ENCODE data around the gene TCIRG1. TPM values are rescaled to one million over a fixed set of nuclear protein-coding genes. Genes with fewer than 3 reads are reported as not detected.
A peak's percentile ranks its signal among the peaks of the same experiment; 100 is the strongest.
"Not testable (repeated sequence)": the region's sequence is repeated elsewhere in the genome, so short reads cannot be mapped to it uniquely, and the experiment has no call there.

TCIRG1 gene
- total and polyA plus RNA-seq, 12 donors = 28.4 to 1,150 (median 258) TPM

DNA sequence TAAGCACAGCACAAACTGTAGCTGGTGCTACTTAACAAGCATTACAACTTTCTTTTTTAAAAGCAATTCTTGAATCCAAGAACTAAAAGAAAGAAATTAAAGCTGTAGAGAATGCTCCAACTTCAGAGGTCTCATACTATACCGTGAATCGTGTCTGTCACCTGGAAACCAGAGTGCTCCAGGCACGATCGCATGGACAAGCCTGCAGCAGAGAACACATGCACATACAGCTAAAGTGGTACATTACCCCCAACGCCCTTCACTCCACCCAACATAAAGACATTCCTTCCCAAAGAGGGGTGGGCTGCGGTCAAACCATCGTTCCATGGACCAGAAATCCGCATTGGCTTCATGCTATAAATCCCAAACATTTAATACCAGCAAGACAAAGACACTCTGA lies 50.9 kb downstream of the TCIRG1 start:
- 90 to 95% (median 91%) methylated on average over 8 of the region's 8 CpGs for WGBS, 4 donors
- no peaks in the 10 kb centered on the region for H3K9me3 ChIP-seq (replicated peaks in 1 of 3)
- no peak overlapping the region for H3K4me3 ChIP-seq
- H3K36me3 ChIP-seq (replicated peaks in 1 of 2) = no peaks in the 10 kb centered on the region
- no peak for DNase-seq
- no peaks in the 10 kb centered on the region for H3K27me3 ChIP-seq
- H3K27ac ChIP-seq = peak overlapping the region in 2 of 5 donors; percentile 18 to 63
- intact Hi-C loops (cut with DNase I) = no loop called here
- no peak for TF ChIP-seq POLR2A (IDR thresholded peaks at IDR 0.05)
- TF ChIP-seq, protein P1, sequence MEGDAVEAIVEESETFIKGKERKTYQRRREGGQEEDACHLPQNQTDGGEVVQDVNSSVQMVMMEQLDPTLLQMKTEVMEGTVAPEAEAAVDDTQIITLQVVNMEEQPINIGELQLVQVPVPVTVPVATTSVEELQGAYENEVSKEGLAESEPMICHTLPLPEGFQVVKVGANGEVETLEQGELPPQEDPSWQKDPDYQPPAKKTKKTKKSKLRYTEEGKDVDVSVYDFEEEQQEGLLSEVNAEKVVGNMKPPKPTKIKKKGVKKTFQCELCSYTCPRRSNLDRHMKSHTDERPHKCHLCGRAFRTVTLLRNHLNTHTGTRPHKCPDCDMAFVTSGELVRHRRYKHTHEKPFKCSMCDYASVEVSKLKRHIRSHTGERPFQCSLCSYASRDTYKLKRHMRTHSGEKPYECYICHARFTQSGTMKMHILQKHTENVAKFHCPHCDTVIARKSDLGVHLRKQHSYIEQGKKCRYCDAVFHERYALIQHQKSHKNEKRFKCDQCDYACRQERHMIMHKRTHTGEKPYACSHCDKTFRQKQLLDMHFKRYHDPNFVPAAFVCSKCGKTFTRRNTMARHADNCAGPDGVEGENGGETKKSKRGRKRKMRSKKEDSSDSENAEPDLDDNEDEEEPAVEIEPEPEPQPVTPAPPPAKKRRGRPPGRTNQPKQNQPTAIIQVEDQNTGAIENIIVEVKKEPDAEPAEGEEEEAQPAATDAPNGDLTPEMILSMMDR (IDR thresholded peaks at IDR 0.05) = no peak
- H3K4me1 ChIP-seq (replicated peaks in 1 of 2) = peaks cover 6 to 27% of the 10 kb centered on the region in 2 donors

DNA sequence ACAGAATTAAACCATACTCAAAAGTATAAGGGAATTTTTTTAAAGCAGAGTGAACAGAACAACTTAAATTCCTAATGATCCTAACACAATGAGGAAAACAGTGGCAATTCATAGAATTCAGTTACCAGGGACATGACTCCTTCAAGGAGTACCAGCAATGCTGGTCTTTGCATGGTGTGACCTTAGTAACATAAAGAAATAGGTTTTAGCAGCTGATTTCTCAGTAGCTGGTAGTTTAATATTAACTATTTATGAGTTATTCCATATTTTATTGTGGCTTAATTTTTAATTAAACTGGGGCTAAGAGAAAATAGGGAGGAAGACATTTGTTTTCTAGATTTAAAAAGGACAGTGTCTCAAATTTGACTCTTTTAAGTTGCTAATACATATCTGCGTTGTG lies 51.5 kb downstream of the TCIRG1 start:
- H3K4me3 ChIP-seq = no peak overlapping the region
- 56 to 69% (median 64%) methylated on average over 1 of the region's 1 CpG for WGBS, 4 donors
- peaks cover 6 to 27% of the 10 kb centered on the region in 2 donors for H3K4me1 ChIP-seq (replicated peaks in 1 of 2)
- intact Hi-C loops (cut with DNase I) = no loop called here
- TF ChIP-seq, protein P1 (IDR thresholded peaks at IDR 0.05) = no peak
- TF ChIP-seq POLR2A (IDR thresholded peaks at IDR 0.05) = no peak
- no peaks in the 10 kb centered on the region for H3K36me3 ChIP-seq (replicated peaks in 1 of 2)
- H3K27ac ChIP-seq = peak overlapping the region in 4 of 5 donors; percentile 18 to 63 (median 31)
- no peaks in the 10 kb centered on the region for H3K9me3 ChIP-seq (replicated peaks in 1 of 3)
- DNase-seq = no peak
- H3K27me3 ChIP-seq = no peaks in the 10 kb centered on the region

DNA sequence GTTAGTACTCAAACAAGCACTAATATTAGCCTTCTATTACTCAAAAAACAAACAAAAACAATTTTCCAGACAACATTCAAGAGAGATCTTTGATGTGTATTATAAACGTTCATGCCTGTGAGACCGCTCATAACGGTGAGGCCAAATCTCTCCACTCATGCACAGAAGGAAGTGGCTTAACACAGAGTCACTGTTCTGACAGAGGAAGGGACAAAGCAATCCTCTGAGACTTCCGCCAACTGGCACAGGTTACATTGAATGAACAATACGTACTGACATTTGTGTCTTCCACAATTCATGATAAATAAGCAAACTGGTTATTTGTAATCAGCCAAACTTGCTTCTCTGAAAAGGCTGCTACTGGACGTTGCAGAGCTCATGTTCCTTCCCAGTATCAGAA lies 51.9 kb downstream of the TCIRG1 start:
- H3K4me3 ChIP-seq = no peak overlapping the region
- H3K36me3 ChIP-seq (replicated peaks in 1 of 2) = no peaks in the 10 kb centered on the region
- TF ChIP-seq, protein P1 (IDR thresholded peaks at IDR 0.05) = no peak
- TF ChIP-seq POLR2A (IDR thresholded peaks at IDR 0.05) = peak in 1 of 2 donors; percentile 17
- no peaks in the 10 kb centered on the region for H3K27me3 ChIP-seq
- no peaks in the 10 kb centered on the region for H3K9me3 ChIP-seq (replicated peaks in 1 of 3)
- intact Hi-C loops (cut with DNase I) = no loop called here
- peaks cover 6 to 27% of the 10 kb centered on the region in 2 donors for H3K4me1 ChIP-seq (replicated peaks in 1 of 2)
- 22 to 41% (median 23%) methylated on average over 6 of the region's 6 CpGs for WGBS, 4 donors
- DNase-seq = peak; percentile 21 to 80 (median 51)
- H3K27ac ChIP-seq = peak overlapping the region in 4 of 5 donors; percentile 20 to 63 (median 31)

DNA sequence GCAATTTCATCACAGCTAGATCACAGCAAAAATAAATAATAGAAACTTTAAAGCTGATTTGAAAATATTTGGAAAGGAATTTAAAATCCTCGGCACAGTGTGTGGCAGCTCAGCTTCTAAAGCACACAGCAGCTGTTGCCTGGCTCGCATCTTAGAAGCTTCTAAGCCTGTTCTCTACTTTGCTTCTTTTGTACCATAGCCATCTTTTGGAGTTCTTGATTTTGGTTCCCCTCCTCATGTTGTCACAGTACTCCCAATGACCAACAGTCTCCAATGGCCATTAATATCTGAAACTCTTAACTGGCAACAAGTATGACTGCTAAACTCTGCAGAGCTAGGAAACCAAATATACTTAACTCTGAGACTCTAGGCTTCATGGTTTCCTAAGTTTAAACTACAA lies 53.6 kb downstream of the TCIRG1 start:
- DNase-seq = no peak
- intact Hi-C loops (cut with DNase I) = no loop called here
- TF ChIP-seq, protein P1 (IDR thresholded peaks at IDR 0.05) = no peak
- no peak for TF ChIP-seq POLR2A (IDR thresholded peaks at IDR 0.05)
- WGBS, 4 donors = 85 to 95% (median 90%) methylated on average over 2 of the region's 2 CpGs
- no peak overlapping the region for H3K4me3 ChIP-seq
- H3K4me1 ChIP-seq (replicated peaks in 1 of 2) = peaks cover 6 to 39% of the 10 kb centered on the region in 2 donors
- H3K36me3 ChIP-seq (replicated peaks in 1 of 2) = no peaks in the 10 kb centered on the region
- no peaks in the 10 kb centered on the region for H3K27me3 ChIP-seq
- no peak overlapping the region for H3K27ac ChIP-seq
- H3K9me3 ChIP-seq (replicated peaks in 1 of 3) = no peaks in the 10 kb centered on the region

DNA sequence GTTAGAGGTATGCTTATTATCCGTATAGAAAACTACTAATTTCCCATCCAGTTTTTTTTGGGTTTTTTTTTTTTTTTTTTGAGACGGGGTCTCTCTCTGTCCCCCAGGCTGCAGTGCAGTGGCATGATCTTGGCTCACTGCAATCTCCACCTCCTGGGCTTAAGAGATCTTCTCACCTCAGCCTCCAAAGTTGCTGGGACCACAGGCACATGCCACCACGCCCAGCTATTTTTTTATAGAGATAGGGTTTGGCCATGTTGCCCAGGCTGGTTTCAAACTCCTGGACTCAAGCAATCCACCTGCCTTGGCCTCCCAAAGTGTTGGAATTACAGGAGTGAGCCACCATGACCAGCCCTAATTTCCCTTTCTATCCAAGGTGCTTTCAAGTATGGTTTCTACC lies 54.1 kb downstream of the TCIRG1 start:
- intact Hi-C loops (cut with DNase I); H3K36me3 ChIP-seq (replicated peaks in 1 of 2): not testable (repeated sequence)

More for the DNA sequence above, 54.1 kb downstream of the TCIRG1 start:
- DNase-seq; H3K9me3 ChIP-seq (replicated peaks in 1 of 3); H3K27me3 ChIP-seq; H3K27ac ChIP-seq; H3K4me3 ChIP-seq: not testable (repeated sequence)
- H3K4me1 ChIP-seq (replicated peaks in 1 of 2) = peaks cover 6 to 44% of the 10 kb centered on the region in 2 donors
- 92 to 97% (median 95%) methylated on average over 3 of the region's 3 CpGs for WGBS, 4 donors

Data from adrenal gland (tissue), 12 donors.